Activated T-cell treated with anti-CD3 and anti-CD28 coated beads, Interleukin-2, amount 50 U/mL, for 48 hours (primary cell): ENCODE data around the gene RNF187.
"Not testable (repeated sequence)": the region's sequence is repeated elsewhere in the genome, so short reads cannot be mapped to it uniquely, and the experiment has no call there.

Experiments used
- DNase-seq, 2 experiments: peaks; one replicate each; pipeline ENCODE4 v3.0.0-alpha.2; 2020

Gene RNF187

GRCh38 chr1:228462560-228462959 lies 24.6 kb upstream of the RNF187 start:
- no peak for DNase-seq

DNA sequence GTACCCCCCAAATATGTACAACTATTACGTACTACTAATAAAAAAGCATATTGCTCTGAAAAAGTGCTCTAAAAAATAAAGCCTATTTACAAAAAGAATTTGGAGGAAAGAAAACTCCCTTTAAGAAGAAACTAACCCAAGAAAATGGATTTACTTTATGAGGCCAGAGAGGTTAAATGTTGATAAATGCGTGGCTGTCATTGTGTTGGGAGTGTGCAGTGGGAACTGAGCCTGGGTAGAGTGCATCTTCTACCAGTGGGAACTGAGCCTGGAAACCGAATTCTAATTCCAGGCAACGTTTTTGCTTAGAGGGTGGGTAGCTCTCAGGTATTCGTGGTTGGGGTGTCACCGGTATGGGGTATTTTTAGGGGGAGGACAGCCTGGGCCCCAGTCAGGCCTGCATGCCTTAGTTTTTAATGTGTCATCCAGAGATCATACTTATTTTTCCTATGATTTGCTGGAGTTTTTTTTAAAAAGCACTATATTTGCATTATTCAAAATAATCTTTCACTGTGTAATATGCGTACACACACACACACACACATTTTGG lies 24.1 kb upstream of the RNF187 start:
- DNase-seq = no peak

GRCh38 chr1:228463559-228464455 lies 23.4 kb upstream of the RNF187 start:
- peak; percentile 87 to 88 for DNase-seq

DNA sequence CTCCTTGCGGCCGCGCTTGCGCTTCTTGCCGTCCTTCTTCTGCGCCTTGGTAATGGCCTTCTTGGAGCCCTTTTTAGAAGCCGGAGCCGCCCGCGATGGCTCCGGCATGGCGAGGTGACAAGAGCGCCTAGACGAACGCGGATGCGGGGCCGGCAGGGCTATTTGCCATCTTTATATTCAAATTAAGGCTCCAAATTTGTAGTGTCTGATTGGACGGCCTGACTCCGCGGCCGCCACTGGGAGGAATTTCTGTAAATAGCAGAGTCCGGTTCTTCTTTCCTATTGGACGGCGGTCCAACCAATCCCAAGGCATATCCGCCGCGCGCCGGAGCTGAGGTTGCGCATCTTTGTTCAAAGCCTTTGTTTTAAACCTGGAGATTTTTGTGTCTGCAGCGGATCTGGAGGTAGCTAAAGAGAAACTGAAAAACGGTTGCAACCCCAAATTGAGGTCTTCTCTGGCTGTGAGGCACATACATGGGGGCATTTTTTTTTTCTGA lies 22.6 kb upstream of the RNF187 start:
- peak; percentile 89 to 91 for DNase-seq

DNA sequence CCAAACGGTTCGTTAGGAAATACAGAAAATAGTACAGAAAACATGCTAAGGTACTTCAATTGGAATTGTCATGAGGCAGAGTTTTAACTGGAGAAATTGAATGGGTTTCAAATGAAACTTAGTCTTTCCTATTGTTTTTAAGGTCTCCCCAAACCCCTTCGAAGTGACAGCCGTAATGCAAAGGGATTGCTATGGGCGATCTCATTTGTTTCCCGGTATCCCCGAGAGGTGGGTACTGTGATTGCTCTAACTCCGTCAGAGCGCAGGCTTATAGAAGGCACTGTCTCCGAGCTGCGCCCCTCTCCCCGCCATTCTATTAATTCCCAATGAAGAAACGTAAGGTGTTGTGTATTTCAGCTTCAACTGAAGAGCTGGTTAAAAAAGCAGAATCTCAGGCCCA lies 22.0 kb upstream of the RNF187 start:
- DNase-seq = no peak

DNA sequence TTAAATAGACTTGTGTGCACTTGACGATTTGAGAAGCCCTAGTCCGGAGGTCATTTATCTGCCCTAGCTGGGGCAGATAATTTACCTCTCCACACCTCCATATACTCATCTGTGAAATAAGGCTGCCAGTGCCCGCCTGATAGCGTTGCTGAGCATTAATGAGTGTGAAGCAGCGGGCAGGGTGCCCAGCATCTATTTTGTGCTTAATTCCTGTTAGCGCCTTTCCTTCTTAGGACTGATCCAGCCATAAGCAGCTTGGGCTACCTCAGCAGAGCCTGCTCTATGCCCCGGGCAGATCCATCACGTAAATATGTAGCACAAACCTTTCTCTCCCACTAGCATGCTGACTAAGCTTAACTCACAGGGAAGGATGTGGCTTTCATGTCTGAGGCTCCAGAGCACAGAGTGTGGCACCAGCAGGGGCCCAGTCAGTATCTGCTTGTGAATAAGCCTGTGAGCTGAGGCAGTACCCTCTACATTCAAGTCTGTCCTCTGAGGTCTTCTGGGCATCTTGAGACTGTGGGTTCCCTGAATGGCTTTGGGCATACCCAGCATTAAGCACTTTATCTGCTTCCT lies 21.5 kb upstream of the RNF187 start:
- DNase-seq = peak in 1 of 2 experiments; percentile 49

GRCh38 chr1:228468188-228468587 lies 19.0 kb upstream of the RNF187 start:
- DNase-seq = not testable (repeated sequence)

GRCh38 chr1:228469413-228470162 lies 17.6 kb upstream of the RNF187 start:
- DNase-seq = no peak

DNA sequence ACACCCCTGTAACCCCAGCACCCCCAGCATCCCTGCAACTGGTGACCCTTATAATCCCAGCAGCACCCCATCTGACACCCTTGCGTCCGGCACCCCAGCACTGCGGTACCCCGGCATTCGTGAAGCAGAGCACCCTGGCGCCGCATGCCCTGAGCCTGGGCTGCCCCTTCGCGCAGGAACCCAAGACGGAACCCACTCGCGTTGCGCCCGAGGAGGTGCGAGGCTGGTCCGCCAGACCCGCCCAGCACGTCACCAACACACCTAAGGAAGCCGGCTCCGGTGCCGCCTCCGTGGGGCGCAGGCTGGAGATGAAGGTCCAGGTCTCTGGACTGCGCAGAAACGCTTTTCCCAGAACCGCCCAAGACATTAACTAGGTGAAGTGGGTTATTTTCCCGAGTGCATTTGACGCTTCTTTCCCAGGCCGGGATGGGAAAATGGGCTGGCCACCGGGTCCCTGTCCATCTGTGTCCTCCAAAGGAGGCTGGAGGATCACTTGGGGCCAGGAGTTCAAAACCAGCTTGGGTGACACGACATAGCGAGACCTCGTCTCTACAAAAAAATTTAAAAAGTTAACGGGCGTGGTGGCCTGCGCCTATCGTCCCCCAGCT lies 15.9 kb upstream of the RNF187 start:
- no peak for DNase-seq

- DNase-seq = no peak
Measured at GRCh38 chr1:228471762-228472398, 15.3 kb upstream of the RNF187 start.

DNA sequence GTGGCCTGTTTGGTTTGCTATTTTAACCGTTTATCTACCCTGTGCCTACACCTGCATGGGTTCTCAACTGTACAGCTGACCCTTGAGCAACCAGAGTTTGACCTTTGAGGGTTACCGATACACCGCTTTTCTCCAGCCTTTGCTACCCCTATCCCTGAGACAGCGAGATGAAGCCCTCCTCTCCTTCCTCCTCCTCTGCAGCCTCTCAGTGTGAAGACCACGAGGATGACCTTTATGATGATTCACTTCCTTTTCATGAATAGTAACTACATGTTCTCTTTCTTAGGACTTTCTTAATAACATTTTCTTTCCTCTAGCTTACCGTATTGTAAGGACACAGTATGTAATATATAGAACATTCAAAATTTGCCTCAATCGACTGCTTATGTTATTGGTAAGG lies 14.5 kb upstream of the RNF187 start:
- no peak for DNase-seq

DNA sequence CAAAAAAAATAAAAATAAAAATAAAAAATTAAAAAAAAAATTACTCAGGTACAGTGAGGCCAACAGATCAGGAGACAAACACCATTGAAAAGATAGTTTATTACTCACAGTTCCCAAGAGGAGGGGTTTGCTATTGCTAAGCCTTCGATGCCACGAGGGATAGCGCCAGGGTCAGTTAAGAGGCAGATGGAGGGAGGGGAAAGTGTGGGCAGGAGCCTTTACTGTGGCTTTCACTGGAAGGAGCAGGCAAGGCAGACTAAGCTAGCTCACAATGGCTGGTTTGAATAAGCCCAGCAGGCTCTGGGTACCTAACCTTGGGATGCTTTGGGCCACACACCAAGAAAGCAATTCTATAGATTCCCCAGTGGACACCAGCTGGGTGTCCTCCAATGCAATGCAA lies 12.7 kb upstream of the RNF187 start:
- DNase-seq = no peak

- DNase-seq = no peak
Measured at GRCh38 chr1:228475812-228476211, 11.4 kb upstream of the RNF187 start.

GRCh38 chr1:228477263-228477662 lies 9.9 kb upstream of the RNF187 start:
- no peak for DNase-seq

- no peak for DNase-seq
Measured at GRCh38 chr1:228478326-228478725, 8.9 kb upstream of the RNF187 start.

DNA sequence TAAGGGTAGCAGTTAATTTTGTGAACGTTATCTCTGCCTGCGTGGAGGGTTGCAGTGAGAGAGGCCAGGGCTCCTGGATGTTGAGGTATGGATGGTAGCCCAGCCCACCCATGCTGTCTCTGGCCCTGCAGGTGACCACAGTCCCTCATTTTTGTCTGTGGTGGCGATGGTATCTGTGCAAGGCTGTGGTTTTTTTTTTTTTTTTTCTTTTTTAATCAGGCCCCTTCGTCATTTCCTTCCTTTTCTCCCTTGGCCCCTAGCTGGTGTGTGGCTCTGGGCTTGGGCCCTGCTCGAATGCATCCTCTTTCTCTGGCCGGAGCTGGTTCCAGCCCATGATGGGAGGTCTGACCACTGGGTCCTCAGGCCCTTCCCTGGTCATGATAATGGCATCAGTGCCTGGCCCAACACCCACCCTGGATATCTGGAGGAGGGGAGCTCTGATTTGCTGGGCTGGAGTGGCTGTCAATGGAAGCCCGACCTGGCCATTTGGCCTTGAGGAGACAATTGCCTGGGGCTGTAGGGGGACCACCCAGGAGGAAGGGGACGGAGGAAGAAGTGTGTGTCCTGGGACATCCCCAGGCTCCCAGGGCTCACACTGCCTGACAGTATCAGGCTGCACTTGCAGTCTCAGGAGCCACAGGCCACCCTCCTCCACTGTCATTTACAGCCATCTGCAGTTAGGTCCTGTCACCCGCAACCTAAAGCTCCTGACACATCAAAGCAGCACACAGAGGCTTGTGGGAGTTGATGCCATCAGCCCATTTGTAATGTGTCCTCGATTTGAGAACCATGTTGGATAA lies 8.1 kb upstream of the RNF187 start:
- no peak for DNase-seq

GRCh38 chr1:228483789-228484188 lies 3.4 kb upstream of the RNF187 start:
- no peak for DNase-seq

GRCh38 chr1:228486596-228487335 lies 416 bp upstream of the RNF187 start:
- peak; percentile 91 to 92 for DNase-seq

GRCh38 chr1:228488125-228488817 lies 1.1 kb downstream of the RNF187 start:
- DNase-seq = no peak
